ENCODE measurements around the gene NOTO.
"Not testable (repeated sequence)": the region's sequence is repeated elsewhere in the genome, so short reads cannot be mapped to it uniquely, and the experiment has no call there.

Gene NOTO, protein sequence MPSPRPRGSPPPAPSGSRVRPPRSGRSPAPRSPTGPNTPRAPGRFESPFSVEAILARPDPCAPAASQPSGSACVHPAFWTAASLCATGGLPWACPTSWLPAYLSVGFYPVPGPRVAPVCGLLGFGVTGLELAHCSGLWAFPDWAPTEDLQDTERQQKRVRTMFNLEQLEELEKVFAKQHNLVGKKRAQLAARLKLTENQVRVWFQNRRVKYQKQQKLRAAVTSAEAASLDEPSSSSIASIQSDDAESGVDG

DNA sequence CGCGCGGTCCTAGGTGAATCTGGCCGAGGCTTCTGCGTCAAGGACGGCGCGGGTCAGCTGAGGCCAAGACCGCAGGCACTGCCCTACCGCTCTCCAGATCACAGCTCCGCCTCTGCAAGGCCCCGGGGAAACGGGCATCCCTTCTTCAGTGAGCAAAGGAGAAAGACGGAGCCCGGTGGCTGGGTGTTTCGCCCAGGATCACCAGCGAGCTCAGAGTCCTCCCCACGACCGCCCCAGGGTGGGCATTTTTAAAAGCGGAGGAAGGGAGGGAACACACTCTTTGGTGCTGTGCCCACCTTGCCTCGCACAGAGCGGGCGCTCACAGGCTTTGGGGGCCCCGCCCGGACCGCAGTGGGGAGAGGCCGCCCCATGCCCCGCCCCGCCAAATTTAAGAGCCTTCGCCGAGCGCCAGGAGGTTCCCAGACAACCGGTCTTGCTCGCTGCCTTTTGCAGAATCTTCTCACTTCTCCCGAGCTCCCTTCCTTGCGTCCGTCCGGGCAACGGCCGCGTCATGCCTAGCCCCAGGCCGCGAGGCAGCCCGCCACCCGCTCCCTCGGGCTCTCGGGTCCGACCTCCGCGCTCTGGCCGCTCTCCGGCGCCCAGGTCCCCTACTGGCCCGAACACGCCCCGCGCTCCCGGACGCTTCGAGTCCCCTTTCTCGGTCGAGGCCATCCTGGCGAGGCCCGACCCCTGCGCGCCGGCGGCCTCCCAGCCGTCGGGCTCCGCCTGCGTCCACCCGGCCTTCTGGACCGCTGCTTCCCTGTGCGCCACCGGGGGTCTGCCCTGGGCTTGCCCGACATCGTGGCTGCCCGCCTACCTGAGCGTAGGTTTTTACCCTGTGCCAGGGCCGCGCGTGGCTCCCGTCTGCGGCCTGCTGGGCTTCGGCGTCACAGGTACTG lies at the start of gene NOTO:
Gene NOTO, plus strand, starts transcription at position 419 of the 899 bp plus-strand sequence. Its CDS starts 93 bp downstream, at position 512.
- DNase-seq (ENCODE audit: low read depth), result no peak

DNA sequence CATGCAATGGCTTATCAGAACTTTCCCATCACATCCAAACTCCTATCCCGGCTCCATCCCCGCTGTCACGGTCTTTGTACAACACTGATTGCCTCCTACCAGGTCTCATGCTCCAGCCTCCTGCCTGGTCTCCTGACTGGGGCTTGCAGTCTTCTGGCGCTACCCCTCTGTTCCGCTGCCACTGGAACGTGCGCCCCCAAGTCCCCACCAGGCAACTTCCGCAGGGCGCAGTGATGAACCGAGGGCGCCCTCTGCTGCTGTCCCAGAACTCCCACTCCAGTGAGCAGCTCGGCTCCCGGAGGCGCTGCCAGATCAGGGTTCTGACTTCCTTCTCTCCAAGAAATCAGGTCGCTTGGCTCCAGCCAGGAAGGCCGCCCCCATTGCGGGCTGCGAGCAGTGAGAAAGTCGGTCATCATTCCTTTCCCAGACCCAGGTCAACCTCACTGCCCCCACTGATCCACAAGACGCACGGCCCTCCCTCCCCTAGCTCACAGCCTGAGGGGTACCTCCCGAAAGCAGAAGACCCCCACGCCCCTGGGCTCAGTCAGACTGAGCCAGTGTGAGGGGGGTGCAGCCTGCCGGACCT lies 45.7 kb upstream of the NOTO start:
- DNase-seq (ENCODE audit: low read depth), result no peak

DNA sequence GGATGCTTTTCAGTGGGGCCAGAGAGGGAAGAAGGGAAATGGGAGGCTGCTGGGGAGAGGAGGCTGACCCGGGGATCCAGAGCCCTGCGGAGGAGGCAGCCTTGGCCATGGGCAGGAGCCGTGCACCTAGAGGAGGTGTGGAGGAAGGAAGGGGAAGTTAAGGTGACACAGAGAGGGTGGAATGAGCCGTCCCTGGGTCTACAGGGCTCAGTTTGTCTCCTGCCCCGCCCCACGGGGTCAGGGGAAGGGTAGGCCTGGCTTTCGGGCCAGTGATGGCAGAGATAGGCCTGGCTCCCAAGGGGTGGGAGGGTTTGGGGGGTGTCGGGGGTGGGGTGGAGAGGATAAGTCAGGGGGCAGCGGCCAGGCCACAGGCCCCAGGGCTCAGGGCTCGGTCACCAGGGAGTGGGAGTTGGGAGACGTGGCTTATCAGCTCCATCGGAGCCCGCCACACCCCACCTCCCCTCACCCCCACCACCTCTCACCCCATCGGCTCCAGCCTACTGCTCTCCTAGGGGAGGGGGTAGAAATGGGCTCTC lies 39.5 kb upstream of the NOTO start:
- DNase-seq (ENCODE audit: low read depth), result no peak

DNA sequence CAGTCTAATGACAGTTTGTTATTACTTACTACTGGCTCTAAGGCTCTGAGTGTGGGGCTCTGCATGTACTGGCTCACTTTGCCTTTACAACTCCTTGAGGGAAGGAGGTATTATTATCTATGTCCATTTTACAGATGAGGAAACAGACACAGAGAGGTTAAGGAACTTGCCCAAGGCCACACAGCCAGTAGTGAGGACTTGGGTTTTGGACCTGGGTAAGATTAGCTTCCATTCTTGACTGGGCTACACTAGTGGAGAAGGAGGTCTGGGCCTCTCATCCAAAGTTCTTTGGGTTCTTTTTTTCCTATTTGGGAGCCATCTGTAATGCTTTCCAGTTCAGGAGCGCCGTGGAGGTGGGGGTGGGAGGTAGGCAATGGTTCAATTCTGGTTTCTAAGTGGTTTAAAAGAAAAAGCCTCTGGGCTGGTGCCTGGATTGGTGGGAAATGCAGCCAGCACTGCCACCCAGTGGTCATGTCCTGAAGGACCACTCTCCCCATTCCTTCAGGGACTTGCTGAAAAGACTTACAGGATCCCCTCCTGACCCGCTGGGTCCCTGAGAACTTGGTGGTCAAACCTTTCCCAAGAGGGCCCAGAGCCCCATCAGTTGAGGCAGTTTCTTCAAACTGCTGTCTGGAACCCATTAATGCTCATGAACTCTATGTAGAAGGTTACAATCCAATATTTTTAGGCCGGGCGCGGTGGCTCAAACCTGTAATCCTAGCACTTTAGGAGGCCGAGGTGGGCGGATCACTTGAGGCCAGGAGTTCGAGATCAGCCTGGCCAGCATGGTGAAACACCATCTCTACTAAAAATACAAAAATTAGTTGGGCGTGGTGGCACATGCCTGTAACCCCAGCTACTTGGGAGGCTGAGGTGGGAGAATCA lies 38.6 kb upstream of the NOTO start:
- peak; percentile 31 for DNase-seq (ENCODE audit: low read depth)

DNA sequence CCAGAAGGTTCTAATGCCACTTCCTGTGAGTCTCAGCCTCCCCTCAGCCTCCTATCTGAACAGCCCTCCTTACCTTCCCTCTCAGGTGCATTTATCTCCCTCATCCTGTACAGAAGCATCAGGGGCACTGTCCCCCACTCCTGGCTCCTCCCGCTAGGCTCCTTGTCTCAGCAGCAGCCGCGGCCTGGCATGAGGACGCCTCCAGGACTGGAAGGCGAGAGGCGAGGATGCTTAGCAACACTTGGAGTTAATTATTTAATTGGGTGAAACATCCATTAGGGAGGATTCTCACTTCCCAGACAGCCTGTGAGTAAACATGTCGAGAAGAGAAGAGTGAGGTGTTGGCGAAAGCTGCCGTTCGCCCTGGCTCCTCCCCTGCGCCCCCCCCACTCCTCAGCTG lies 36.4 kb upstream of the NOTO start:
- DNase-seq (ENCODE audit: low read depth), result not testable (repeated sequence)

DNA sequence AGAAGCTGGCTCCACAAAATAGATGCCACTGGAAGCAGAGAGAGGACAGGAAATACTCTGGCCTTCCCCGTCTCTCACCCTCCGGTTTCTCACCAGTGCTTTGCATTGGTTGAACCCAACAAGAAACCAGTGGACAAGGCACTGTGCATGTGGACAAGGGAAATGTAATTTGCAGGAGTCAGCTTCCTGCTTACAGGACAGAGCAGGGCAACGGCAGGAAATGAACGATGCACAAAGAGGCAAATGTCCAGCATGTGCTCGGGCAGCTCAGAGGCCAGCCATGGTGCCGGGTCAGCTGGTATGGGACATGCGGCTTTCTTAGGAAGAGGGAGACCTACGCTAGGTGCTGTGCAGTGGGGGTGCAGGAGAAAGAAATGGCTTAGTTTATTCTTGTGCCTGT lies 35.6 kb upstream of the NOTO start:
- not testable (repeated sequence) for DNase-seq (ENCODE audit: low read depth)

DNA sequence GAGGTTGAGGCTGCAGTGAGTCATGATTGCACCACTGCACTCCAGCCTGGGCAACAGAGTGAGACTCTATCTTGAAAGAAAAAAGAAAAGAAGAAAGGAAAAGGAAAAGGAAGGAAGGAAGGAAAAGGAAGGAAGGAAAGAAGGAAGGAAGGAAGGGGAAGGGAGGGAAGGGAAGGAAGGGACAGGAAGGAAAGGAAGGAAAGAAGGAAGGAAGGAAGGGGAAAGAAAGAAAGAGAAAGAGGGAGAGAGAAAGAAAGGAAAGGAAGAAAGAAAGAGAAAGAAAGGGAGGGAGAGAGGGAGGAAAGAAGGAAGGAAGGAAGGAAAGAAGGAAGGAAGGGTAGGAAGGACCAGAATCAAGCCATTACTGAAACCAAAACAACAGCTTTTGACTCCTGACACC lies 34.0 kb upstream of the NOTO start:
- not testable (repeated sequence) for DNase-seq (ENCODE audit: low read depth)

DNA sequence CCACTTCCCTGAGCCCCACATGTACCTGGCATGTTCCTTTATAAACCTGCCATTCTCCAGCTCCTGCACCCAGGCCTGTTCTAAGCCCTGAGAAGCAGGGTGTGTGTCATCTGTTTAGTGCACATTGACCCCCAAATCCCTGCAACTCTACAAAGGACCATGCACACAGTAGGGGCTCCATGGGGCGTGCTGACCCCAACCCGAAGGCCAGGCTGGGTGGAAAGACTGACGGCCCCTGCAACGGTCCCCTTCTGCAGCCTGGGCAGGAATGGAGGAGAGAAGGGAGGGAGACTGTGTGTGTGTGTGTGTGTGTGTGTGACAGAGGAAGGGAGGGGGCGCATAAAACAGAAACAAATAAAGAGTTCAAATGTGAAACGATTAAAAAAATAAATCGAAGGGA lies 32.0 kb upstream of the NOTO start:
- DNase-seq (ENCODE audit: low read depth), result not testable (repeated sequence)

DNA sequence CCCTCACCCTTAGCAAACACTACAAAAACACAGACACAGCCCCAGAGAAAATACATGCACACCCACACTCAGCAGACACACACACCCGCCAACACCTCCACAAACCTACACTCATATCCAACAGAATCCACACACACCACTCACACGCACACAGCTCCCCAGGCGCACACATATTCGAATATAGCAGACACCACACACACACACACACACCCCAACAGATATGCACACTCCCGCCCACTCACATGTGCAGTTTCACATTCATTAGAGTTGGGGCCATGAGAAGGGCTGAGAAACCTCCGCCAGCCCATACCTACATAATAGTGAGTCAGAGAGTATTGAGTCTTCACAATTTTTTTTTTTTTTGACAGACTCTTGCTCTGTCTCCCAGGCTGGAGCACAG lies 29.4 kb upstream of the NOTO start:
- no peak for DNase-seq (ENCODE audit: low read depth)

DNA sequence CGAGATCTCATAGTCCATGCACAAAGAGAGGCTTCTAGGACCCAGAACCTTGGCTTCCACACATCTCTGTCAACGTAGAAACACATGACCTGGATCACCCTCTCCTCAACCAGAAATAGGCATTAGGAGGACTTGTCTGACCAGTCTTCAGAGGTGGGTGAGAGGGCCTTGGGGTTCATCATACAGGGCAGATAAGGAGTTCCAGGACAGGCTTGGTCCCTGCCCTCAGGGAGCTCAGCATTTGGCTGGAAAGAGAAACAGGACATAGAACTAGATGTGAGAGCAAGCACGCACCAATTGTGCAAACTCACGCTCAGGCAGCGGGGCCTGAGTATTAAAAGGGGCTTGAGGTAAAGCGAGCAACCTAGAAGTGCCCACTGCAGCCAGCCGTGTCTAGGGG lies 28.6 kb upstream of the NOTO start:
- DNase-seq (ENCODE audit: low read depth), result no peak

DNA sequence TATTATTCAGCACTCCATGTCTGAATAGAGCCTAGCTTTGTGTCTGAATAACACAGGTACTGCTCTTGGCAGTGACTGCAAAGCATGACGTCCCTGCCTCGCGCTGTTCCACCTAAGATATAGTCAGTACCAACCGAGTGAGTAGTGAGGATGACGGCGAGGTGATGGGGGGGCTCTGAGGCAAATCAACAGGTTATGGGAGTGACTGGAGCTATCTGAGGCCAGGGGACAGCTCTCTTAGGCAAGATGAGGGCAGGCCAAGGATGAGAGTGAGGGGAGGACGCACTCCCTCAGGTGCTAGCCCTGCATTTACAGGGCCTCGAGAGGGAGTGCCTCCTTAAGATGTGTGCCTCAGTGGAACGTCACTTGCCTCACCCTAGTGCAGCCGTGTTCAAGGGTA lies 28.1 kb upstream of the NOTO start:
- DNase-seq (ENCODE audit: low read depth), result no peak

DNA sequence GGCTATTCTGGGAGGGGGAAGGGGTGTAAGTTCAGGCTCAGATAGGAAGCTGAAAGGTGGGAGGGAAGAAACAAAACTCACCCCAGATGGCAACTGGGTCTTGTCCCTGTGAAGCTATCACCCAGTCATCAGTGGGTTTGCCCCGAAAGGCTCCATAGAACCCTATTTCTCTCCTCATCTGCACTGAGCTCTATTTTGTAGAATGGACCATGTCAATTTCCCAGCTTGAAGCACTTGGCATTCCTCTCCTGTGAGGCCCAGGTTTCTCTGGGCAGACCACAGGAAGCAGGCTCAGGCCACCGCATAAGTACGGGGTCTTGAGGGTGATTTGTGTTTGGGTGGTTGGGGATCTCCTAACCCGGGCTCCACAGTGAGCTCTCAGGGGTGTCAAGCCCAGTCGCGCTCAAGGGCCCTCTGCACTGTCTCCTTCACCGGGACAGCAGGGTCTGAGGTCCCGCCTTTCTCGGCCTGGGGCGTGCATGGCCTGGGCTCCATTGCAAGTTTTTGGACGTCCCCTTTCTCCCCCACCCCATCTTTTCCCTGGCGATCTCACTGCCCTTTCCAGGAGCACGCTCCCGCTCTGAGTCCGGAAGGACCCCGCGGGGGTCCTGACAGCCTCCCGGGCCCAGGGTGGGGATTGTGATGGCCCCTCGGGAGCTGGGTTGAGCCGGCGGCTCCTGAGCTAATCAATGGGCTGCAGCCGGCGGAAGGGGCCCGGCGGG lies 27.3 kb upstream of the NOTO start:
- no peak for DNase-seq (ENCODE audit: low read depth)

DNA sequence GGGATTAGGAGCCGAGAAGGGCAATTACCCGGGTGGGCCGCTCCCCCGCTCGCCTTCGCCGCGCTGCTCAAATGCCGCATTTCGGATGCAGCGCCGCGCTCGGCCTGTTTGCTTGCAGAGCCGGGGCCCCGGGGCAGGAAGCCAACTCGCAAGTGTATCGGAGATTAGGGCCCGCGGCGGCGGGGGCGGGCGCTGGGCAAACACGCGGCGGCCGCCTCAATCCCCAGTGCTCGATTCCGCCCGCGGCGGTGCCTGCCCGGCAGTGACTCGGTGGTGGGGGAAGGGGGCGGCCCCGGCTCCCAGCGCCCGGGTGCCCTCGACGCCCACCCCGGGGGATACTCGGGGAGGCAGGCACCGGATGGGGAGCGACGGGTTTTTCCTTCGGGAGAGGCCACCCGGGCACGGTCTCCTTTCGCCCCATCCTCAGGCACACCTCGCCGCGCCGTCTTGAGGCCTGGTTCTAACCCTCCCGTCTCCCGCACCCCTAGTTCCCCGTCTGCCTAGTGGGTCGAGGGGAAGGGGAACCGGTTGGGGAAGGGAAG lies 26.6 kb upstream of the NOTO start:
- DNase-seq (ENCODE audit: low read depth), result peak; percentile 42

DNA sequence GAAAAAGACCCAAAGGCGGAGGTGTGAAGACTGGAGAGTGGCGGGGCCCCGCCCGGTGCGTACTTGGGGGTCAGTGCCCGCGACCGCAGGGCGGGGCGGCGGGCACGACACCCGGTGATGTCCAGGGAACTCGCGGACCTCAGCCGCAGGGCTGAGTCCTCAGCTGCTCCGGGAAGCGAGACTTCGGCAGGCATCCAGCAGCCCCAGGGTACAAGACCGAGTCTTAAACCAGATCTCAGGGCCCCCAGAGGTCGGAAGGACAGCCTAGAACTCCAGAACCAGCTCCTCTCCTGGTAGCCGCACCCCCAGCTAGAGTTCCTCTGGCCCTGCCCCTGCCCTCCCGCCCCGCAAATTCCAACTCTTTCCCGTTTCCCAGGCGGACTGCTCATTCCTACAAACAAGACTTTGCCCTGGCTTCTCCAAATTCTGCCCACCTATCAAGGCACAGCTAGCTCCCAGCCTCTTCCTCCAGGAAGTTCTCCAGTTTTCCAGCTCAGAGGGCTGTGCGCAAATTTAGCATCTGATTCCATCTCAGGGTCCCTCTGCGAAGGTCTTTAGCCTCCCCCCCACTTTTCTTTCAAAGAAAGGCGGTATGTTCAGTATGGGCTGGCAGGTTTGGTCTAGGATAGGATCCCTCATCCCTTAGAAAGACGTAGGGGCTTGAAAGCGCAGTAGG lies 26.0 kb upstream of the NOTO start:
- no peak for DNase-seq (ENCODE audit: low read depth)

DNA sequence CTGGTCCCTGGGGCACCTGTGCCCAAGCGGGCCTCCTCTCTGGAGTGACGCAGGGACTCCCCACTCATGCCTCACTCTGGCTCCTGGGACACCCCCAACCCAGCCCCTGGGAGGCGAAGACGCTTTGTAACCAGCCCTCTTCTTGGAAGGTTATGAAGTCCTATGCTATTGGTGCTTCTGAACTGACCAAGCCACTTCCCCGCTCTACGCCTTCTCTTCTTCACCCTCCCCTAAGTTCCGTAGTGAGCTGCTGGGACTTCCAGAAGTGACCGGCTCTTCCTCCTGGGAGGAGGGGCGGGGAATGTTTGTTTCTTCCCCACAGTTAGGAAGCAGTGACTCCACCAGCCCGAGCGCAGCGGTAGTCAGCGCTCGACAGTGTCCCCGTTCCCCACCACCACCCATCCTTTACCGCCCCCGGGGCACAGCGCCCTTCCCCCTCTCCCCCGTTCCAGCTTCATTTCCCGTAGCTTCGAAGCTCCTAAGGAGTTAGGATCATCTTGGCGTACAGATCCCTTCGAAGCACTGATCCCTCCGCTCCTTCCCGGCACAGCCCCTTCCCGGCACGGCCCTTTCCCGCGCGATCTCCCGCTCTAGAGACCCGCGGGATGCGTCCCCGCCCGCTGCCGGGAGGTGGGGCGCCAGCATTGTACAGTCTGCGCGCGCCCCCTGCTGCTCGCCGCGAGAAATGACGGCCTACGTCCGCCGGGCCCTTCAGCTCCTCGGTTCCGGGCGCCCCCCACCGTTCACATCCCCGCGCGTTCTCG lies 25.3 kb upstream of the NOTO start:
- peak; percentile 88 for DNase-seq (ENCODE audit: low read depth)

DNA sequence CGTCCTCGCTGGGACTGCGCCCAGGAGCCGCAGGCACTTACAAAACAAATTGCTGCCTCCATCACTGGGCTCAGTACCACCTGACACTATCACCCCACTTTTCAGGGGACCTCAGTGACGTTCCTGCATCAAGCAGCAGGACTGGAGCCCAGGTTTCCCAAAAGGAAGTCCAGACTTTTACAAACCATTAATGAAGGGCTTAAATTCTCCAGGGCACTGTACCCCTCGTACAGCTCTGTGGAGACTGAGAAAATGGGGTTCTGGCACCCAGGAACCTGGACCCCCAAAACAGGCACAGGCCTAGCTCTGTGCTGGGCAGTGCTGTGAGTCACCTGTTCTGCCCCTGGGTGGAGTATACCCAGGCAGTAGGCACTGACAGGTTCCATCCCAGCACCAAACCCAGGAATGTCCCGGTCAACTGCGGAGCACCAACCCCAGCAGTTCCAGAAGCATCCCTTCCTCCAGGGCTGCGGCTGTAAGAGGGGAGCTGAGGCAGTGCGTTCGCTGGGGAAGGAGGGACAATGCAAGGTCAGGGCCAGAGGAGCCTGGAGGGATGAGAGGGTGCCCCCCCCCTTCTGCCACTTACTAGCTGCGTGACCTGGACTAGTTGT lies 24.6 kb upstream of the NOTO start:
- no peak for DNase-seq (ENCODE audit: low read depth)

DNA sequence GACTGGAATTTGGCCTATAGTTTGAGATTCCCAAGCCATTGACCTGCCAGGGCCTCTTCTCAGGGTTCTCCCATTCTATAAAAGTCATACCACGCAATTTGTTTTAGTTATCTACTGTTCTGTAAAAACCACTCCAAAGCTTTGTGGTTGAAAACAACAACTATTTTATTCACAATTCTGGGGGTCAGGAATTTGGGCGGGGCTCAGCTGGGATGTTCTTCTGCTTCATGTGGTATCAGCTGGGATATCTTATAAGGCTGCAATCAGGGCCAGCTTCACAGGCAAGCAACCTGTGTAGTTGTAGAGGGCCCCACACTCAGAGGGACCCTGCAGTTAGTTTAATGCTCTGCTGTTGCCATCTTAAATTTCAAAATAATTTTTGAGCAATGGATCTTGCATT lies 16.4 kb upstream of the NOTO start:
- no peak for DNase-seq (ENCODE audit: low read depth)

DNA sequence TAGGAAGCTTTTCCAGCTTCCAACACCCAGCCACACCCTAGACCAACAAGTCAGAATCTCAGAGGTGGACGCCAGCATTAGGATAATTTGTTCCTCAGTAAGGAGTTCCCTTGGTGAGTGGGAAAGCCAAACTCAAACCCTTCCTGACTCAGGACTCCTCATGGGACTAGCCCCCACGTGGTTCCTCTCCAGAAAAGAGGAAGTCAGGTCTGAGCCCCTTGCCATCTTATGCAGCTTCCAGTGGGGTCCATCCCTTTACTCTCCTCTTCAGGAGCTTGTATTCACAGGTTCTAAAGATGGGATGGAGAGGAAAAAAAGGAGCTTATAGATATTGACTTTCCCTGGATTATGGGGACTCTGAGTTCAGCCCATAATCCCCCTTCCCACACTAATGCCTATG lies 14.8 kb upstream of the NOTO start:
- DNase-seq (ENCODE audit: low read depth), result no peak

DNA sequence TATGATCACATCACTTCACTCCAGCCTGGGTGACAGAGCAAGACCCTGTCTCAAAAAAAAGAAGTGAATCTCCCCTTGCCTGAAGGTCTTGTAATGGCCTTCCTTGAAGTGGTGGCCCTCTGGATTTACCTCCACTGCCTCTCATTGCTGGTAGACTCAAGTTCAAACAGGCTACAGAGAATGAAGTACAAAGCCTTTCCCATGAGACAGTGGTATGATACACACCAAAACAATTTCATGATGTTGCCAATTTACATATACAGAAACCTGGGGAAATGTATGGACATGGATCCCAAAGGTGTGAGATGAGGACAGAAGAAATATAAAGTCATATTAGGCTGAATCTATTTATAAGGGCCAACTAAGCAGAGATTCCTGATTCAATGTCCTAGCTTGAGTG lies 4.8 kb upstream of the NOTO start:
- no peak for DNase-seq (ENCODE audit: low read depth)
